ENCODE results near the gene CDYL2. TPM values are rescaled to one million over a fixed set of nuclear protein-coding genes. Genes with fewer than 3 reads are reported as not detected.

The CDYL2 gene
- polyA plus RNA-seq, 1 of the 3 experiments (the other 2 are of a cell fraction) = 0.03 TPM

- H3K4me1 ChIP-seq (ENCODE audit: control insufficient read depth in 1 of 2, insufficient read depth in 2 of 2, low read depth in 1 of 2, low read length in 1 of 2) = no peaks in the 10 kb centered on the region
- no peak overlapping the region for H3K4me2 ChIP-seq
- no peaks in the 10 kb centered on the region for H3F3A ChIP-seq (replicated peaks; ENCODE audit: insufficient read depth)
- no peak overlapping the region for H3K9ac ChIP-seq
- H3K79me2 ChIP-seq (ENCODE audit: insufficient read depth) = no peaks in the 10 kb centered on the region
- no peaks in the 10 kb centered on the region for H3K27me3 ChIP-seq (ENCODE audit: insufficient read depth)
- no peaks in the 10 kb centered on the region for H3K36me3 ChIP-seq (replicated peaks in 1 of 2; ENCODE audit: control insufficient read depth in 1 of 2, insufficient read depth in 2 of 2, low read length in 1 of 2)
- H3K9me3 ChIP-seq = peaks cover 7% of the 10 kb centered on the region; the same call in 1 of the 2 replicates
- POLR2A ChIA-PET = no interaction called here
- no peak overlapping the region for H3K27ac ChIP-seq (ENCODE audit: low read depth in 2 of 2, low read length in 1 of 2)
- CTCF ChIA-PET = no interaction called here
- no peak overlapping the region for H2AFZ ChIP-seq (ENCODE audit: low read depth)
- TF ChIP-seq FOXM1 (IDR thresholded peaks at IDR 0.05; ENCODE audit: low read depth) (no peak), EZH2phosphoT487 (IDR thresholded peaks at IDR 0.05; ENCODE audit: borderline replicate concordance, low read depth) (no peak), ELF1 (IDR thresholded peaks at IDR 0.05) (no peak), TCF12 (IDR thresholded peaks at IDR 0.05) (no peak)
- no peak overlapping the region for H3K4me3 ChIP-seq (ENCODE audit: low read depth in 2 of 2, low read length in 1 of 2)
- DNase-seq = no peak
- H3K9me2 ChIP-seq = no peaks in the 10 kb centered on the region
- 10% methylated on average over 3 of the region's 3 CpGs for WGBS (ENCODE audit: low lambda C conversion rate)
- no peaks in the 10 kb centered on the region for H4K20me1 ChIP-seq (ENCODE audit: insufficient read depth)
Observed at GRCh38 chr16:80784951-80785350, 19.4 kb downstream of the CDYL2 start.

- ChIA-PET POLR2A (no interaction called here), CTCF (no interaction called here)
- Histone ChIP-seq H3K27ac (ENCODE audit: low read depth in 2 of 2, low read length in 1 of 2) (no peak overlapping the region), H3K9me2 (no peaks in the 10 kb centered on the region), H3K79me2 (ENCODE audit: insufficient read depth) (no peaks in the 10 kb centered on the region), H3K9me3 (0 out of 2 replicates have a peak, but pooled peaks cover 7% of the 10 kb centered on the region), H3K4me1 (ENCODE audit: control insufficient read depth in 1 of 2, insufficient read depth in 2 of 2, low read depth in 1 of 2, low read length in 1 of 2) (no peaks in the 10 kb centered on the region), H3K4me2 (no peak overlapping the region), H3F3A (replicated peaks; ENCODE audit: insufficient read depth) (no peaks in the 10 kb centered on the region), H3K27me3 (ENCODE audit: insufficient read depth) (no peaks in the 10 kb centered on the region), H3K4me3 (ENCODE audit: low read depth in 2 of 2, low read length in 1 of 2) (no peak overlapping the region), H2AFZ (ENCODE audit: low read depth) (no peak overlapping the region), H3K36me3 (replicated peaks in 1 of 2; ENCODE audit: control insufficient read depth in 1 of 2, insufficient read depth in 2 of 2, low read length in 1 of 2) (no peaks in the 10 kb centered on the region), H4K20me1 (ENCODE audit: insufficient read depth) (no peaks in the 10 kb centered on the region), H3K9ac (no peak overlapping the region)
- TF ChIP-seq, protein P1, sequence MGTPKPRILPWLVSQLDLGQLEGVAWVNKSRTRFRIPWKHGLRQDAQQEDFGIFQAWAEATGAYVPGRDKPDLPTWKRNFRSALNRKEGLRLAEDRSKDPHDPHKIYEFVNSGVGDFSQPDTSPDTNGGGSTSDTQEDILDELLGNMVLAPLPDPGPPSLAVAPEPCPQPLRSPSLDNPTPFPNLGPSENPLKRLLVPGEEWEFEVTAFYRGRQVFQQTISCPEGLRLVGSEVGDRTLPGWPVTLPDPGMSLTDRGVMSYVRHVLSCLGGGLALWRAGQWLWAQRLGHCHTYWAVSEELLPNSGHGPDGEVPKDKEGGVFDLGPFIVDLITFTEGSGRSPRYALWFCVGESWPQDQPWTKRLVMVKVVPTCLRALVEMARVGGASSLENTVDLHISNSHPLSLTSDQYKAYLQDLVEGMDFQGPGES (IDR thresholded peaks at IDR 0.05; ENCODE audit: low read depth, low read length) = no peak
- no peak for TF ChIP-seq FOXM1 (IDR thresholded peaks at IDR 0.05; ENCODE audit: low read depth)
- no peak for TF ChIP-seq RXRA (IDR thresholded peaks at IDR 0.05; ENCODE audit: borderline replicate concordance, low read depth)
- no peak for TF ChIP-seq EP300 (IDR thresholded peaks at IDR 0.05; ENCODE audit: borderline replicate concordance in 1 of 2, low read depth in 1 of 2, low read length in 1 of 2)
- TF ChIP-seq NRF1 (IDR thresholded peaks at IDR 0.05; ENCODE audit: low read depth, low read length) = no peak
- TF ChIP-seq, protein P2, sequence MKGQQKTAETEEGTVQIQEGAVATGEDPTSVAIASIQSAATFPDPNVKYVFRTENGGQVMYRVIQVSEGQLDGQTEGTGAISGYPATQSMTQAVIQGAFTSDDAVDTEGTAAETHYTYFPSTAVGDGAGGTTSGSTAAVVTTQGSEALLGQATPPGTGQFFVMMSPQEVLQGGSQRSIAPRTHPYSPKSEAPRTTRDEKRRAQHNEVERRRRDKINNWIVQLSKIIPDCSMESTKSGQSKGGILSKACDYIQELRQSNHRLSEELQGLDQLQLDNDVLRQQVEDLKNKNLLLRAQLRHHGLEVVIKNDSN (IDR thresholded peaks at IDR 0.05; ENCODE audit: borderline replicate concordance, low read depth) = no peak
- TF ChIP-seq NFIC (IDR thresholded peaks at IDR 0.05; ENCODE audit: borderline replicate concordance) = no peak
- no peak for TF ChIP-seq CHD2 (IDR thresholded peaks at IDR 0.05; ENCODE audit: low read length, partially characterized antibody)
- no peak for TF ChIP-seq FOXJ3 (CRISPR knock-in tag; IDR thresholded peaks at IDR 0.05)
- no peak for TF ChIP-seq TAF1 (IDR thresholded peaks at IDR 0.05; ENCODE audit: borderline replicate concordance, low read depth, low read length)
- WGBS (ENCODE audit: low lambda C conversion rate) = 9% methylated on average over 2 of the region's 2 CpGs
- DNase-seq = no peak
Observed at GRCh38 chr16:80778703-80779102, 25.7 kb downstream of the CDYL2 start.
